OCI-LY7 (cell line): Measurements from ENCODE around the gene SYTL5.

Experiments
- EZH2phosphoT487 ChIP-seq: fragments of 200-600 bp; sonication (generic); IDR thresholded peaks from 2 replicates; pipeline ENCODE4 v1.6.1; 2018; ENCODE audit warnings: low read depth, borderline replicate concordance, mild to moderate bottlenecking, mixed run types, antibody characterized with exemption, low read length, moderate library complexity, mixed read lengths
- TF ChIP-seq, protein P1 (sequence below): fragments of 200-600 bp; sonication (generic); conservative IDR thresholded peaks from 2 replicates; pipeline ENCODE4 v1.5.1; 2014; ENCODE audit warnings: mild to moderate bottlenecking, antibody characterized with exemption, low read length, moderate library complexity, mixed read lengths

DNA sequence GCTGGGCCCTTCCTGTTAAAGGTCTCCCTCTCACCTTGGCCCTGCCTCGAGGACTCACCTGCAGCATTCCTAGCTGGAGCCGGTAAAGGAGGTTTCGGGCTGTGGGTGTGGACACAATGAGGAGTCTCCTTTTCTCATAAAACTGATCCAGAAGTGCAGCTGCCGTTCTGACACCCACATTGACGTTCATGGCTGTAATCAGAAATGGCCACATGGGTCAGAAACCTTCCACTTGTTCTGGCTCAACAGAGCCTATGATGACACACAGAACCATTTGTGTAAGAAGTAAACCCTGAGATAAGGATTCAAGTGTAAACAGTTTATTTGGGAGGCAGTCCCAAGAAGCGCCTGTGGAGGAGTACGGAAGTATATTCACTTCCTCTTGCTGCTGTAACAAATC lies 150.5 kb downstream of the SYTL5 start:
- TF ChIP-seq, protein P1, sequence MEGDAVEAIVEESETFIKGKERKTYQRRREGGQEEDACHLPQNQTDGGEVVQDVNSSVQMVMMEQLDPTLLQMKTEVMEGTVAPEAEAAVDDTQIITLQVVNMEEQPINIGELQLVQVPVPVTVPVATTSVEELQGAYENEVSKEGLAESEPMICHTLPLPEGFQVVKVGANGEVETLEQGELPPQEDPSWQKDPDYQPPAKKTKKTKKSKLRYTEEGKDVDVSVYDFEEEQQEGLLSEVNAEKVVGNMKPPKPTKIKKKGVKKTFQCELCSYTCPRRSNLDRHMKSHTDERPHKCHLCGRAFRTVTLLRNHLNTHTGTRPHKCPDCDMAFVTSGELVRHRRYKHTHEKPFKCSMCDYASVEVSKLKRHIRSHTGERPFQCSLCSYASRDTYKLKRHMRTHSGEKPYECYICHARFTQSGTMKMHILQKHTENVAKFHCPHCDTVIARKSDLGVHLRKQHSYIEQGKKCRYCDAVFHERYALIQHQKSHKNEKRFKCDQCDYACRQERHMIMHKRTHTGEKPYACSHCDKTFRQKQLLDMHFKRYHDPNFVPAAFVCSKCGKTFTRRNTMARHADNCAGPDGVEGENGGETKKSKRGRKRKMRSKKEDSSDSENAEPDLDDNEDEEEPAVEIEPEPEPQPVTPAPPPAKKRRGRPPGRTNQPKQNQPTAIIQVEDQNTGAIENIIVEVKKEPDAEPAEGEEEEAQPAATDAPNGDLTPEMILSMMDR: no peak
- no peak for TF ChIP-seq EZH2phosphoT487
